Stimulated activated CD4-positive, alpha-beta T cell treated with anti-CD3 and anti-CD28 coated beads, TNF-alpha, amount 100 ng/mL, for 48 hours (primary cell): Measurements from ENCODE around the gene RAPGEF5.

Experiments used
- DNase-seq, 3 donors: peaks; one replicate each; pipeline ENCODE4 v3.0.0-alpha.2; 2020; ENCODE audit warnings: low read depth in 3 of 3

RAPGEF5 gene

GRCh38 chr7:22348379-22348778, 8.6 kb downstream of the RAPGEF5 start:
- DNase-seq, result no peak

GRCh38 chr7:22346383-22347107, 10.4 kb downstream of the RAPGEF5 start:
- no peak for DNase-seq

GRCh38 chr7:22344655-22345054, 12.3 kb downstream of the RAPGEF5 start:
- no peak for DNase-seq

- DNase-seq, result no peak
Measured at GRCh38 chr7:22343612-22344011, 13.3 kb downstream of the RAPGEF5 start.

GRCh38 chr7:22343071-22343470, 13.9 kb downstream of the RAPGEF5 start:
- DNase-seq, result no peak

GRCh38 chr7:22339725-22340390, 17.1 kb downstream of the RAPGEF5 start:
- no peak for DNase-seq

- DNase-seq, result no peak
Measured at GRCh38 chr7:22338877-22339276, 18.1 kb downstream of the RAPGEF5 start.

GRCh38 chr7:22338411-22338810, 18.5 kb downstream of the RAPGEF5 start:
- DNase-seq, result no peak

- DNase-seq, result no peak
Measured at GRCh38 chr7:22333680-22334141, 23.2 kb downstream of the RAPGEF5 start.

- DNase-seq, result no peak
Measured at GRCh38 chr7:22332461-22332870, 24.5 kb downstream of the RAPGEF5 start.

GRCh38 chr7:22331704-22332103, 25.2 kb downstream of the RAPGEF5 start:
- no peak for DNase-seq

- no peak for DNase-seq
Measured at GRCh38 chr7:22330903-22331302, 26.1 kb downstream of the RAPGEF5 start.

- no peak for DNase-seq
Measured at GRCh38 chr7:22329816-22330524, 27.0 kb downstream of the RAPGEF5 start.

- no peak for DNase-seq
Measured at GRCh38 chr7:22326181-22326580, 30.8 kb downstream of the RAPGEF5 start.

GRCh38 chr7:22325671-22326070, 31.3 kb downstream of the RAPGEF5 start:
- no peak for DNase-seq

- no peak for DNase-seq
Measured at GRCh38 chr7:22323714-22324113, 33.2 kb downstream of the RAPGEF5 start.

- no peak for DNase-seq
Measured at GRCh38 chr7:22320416-22320815, 36.5 kb downstream of the RAPGEF5 start.

GRCh38 chr7:22319424-22320403, 37.2 kb downstream of the RAPGEF5 start:
- no peak for DNase-seq

GRCh38 chr7:22318376-22318775, 38.6 kb downstream of the RAPGEF5 start:
- DNase-seq, result no peak

GRCh38 chr7:22317632-22318031, 39.3 kb downstream of the RAPGEF5 start:
- no peak for DNase-seq

GRCh38 chr7:22316914-22317313, 40.0 kb downstream of the RAPGEF5 start:
- DNase-seq, result no peak

GRCh38 chr7:22307816-22308215, 49.1 kb downstream of the RAPGEF5 start:
- no peak for DNase-seq
